Measurements from ENCODE around the gene DPY19L2. TPM values are rescaled to one million over a fixed set of nuclear protein-coding genes. Genes with fewer than 3 reads are reported as not detected.
"Not testable (repeated sequence)": the region's sequence is repeated elsewhere in the genome, so short reads cannot be mapped to it uniquely, and the experiment has no call there.

The DPY19L2 gene
- 0.22 and 0.36 TPM in 2 replicates for total RNA-seq

GRCh38 chr12:63668028-63668799, at the start of gene DPY19L2:
DPY19L2 (minus strand) TSS chr12:63668493; CDS start chr12:63668393, 100 bp downstream.
- no peaks in the 10 kb centered on the region for H3K36me3 Mint-ChIP-seq (ENCODE audit: low read depth)
- peaks cover 5% of the 10 kb centered on the region for H3K4me1 Mint-ChIP-seq (ENCODE audit: low read depth)
- H3K4me3 Mint-ChIP-seq: peak within 1 kb of the TSS; percentile 79
- intact Hi-C loops (cut with micrococcal nuclease): no loop called here
- H3K9me3 Mint-ChIP-seq: no peaks in the 10 kb centered on the region
- H3K27ac Mint-ChIP-seq: no peak within 1 kb of the TSS
- peaks cover 42% of the 10 kb centered on the region for H3K27me3 Mint-ChIP-seq (ENCODE audit: insufficient read depth)
- peak; percentile 11 for DNase-seq (ENCODE audit: low spot score)

DNA sequence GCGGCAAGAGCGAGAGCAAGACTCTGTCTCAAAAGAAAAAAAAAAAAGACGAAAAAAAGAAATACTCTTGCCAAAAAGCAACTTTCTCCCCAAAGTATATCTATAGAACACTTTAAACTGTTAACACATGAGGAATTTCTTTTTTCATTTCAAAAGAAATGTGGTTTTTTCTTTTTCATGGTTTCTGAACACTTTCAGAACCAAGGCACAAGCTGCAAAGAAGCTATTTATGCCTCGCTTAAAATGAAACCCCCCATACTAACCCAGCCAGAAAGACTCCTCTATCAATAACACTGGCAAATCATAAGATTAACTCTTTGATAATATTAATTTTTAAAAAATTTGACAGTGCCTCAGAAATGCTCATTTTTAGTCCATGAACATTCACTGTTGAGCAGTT, 48.6 kb upstream of the DPY19L2 start:
- DNase-seq (ENCODE audit: low spot score); H3K36me3 Mint-ChIP-seq (ENCODE audit: low read depth); H3K9me3 Mint-ChIP-seq; H3K27me3 Mint-ChIP-seq (ENCODE audit: insufficient read depth); H3K27ac Mint-ChIP-seq; H3K4me3 Mint-ChIP-seq; intact Hi-C loops (cut with micrococcal nuclease): not testable (repeated sequence)
- H3K4me1 Mint-ChIP-seq (ENCODE audit: low read depth): peaks cover 15% of the 10 kb centered on the region

DNA sequence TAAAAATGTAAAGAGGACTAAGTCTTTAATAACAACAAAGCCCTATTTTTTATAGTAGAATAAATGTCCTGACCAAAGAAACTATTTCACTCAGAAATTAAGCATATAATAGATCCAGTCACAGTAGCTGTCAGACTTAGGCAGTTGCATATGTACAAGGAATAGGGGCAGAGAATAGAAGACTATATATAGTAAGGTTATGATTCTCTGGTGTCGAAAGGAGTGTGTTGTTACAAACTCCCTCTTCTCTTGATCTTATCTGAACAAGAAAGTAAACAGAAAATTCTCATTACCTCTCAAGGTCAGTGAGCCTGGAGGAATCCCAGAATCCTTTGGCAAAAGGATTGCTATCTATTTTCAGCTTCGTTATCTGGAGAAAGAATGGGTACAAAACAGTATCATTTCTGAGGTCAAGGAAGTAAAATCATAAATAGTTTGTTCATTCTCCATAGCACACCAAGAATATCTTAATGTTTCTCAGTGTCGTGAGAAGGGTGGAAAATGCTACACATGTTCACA, 46.9 kb upstream of the DPY19L2 start:
- H3K9me3 Mint-ChIP-seq; intact Hi-C loops (cut with micrococcal nuclease); H3K4me3 Mint-ChIP-seq; H3K27me3 Mint-ChIP-seq (ENCODE audit: insufficient read depth); DNase-seq (ENCODE audit: low spot score); H3K27ac Mint-ChIP-seq; H3K36me3 Mint-ChIP-seq (ENCODE audit: low read depth): not testable (repeated sequence)
- H3K4me1 Mint-ChIP-seq (ENCODE audit: low read depth): peaks cover 15% of the 10 kb centered on the region

DNA sequence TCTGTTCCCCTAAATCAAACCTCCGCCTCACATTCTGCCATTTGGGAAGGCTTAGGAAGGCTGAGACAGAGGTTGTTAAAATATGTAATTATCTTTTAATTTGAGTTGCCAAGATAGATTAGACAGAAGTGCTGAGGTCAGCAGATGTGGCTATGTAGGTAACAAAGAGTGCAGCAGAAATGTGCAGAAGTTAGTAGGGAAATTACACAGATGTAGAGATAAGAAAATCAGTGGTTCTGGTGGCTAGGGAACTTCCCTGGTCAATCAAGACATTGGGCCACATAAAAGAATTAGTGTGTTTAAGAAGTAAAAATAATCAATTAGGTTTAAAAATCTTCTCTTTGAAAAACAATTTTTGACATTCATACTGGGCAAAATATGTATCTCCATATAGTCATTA, 46.1 kb upstream of the DPY19L2 start:
- intact Hi-C loops (cut with micrococcal nuclease): not testable (repeated sequence)

DNA sequence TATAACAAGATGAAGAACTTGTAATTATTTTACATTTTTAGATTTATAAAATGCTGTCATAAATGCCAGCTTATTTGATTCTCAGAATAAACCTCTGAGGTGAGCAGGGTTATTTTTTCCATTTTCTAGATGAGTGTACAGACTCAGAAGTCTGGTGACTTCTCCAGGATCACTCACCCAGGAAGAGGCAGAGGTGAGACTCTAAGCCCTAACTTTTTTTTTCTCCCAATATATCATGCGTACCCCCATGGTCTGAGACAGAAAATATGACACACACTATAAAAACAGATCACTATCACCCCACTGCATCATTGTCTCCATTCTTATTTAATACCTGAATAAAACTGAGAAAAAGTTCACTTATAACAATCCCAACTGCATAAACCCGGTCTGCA, 45.4 kb upstream of the DPY19L2 start:
- intact Hi-C loops (cut with micrococcal nuclease); H3K27me3 Mint-ChIP-seq (ENCODE audit: insufficient read depth); H3K36me3 Mint-ChIP-seq (ENCODE audit: low read depth); H3K4me3 Mint-ChIP-seq; H3K9me3 Mint-ChIP-seq; DNase-seq (ENCODE audit: low spot score): not testable (repeated sequence)
- H3K4me1 Mint-ChIP-seq (ENCODE audit: low read depth): peaks cover 15% of the 10 kb centered on the region
- peak overlapping the region; percentile 53 for H3K27ac Mint-ChIP-seq

More for the DNA sequence above, 46.1 kb upstream of the DPY19L2 start:
- H3K9me3 Mint-ChIP-seq; H3K27ac Mint-ChIP-seq; DNase-seq (ENCODE audit: low spot score); H3K4me3 Mint-ChIP-seq; H3K27me3 Mint-ChIP-seq (ENCODE audit: insufficient read depth); H3K36me3 Mint-ChIP-seq (ENCODE audit: low read depth): not testable (repeated sequence)
- peaks cover 15% of the 10 kb centered on the region for H3K4me1 Mint-ChIP-seq (ENCODE audit: low read depth)

DNA sequence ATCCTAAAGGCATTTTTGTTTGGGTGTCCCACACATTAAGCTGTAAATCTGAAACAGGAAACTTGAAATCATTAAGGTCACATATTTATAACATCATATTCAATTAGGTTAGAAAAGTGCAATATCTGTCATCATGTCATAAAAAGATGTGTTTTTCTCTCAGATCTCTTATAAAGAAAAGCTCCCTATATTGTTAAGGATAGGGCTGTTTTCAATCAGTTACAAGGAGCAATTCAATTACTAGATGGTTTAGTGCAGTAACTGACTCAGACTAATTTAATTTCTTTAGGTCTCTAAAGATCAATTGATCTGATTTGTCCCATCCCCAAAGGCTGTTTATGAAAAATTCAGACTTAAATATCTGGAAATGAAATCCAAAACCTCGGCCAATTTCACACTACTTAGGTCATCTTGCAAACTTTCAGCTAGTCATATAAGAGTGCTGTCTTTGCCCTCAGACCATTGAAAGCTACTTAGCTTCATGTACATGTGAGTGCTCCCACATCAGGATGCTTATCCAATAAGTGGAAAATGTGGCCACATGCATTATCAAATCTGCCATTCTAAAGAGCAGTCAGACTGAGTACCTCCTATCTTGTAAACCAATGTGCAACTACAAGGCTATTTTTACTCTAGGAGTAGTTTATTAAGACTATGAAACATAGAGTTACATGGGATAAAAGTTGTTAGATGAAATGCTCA, 44.8 kb upstream of the DPY19L2 start:
- H3K4me3 Mint-ChIP-seq; H3K27me3 Mint-ChIP-seq (ENCODE audit: insufficient read depth); H3K9me3 Mint-ChIP-seq; H3K36me3 Mint-ChIP-seq (ENCODE audit: low read depth); intact Hi-C loops (cut with micrococcal nuclease); H3K27ac Mint-ChIP-seq; DNase-seq (ENCODE audit: low spot score): not testable (repeated sequence)
- H3K4me1 Mint-ChIP-seq (ENCODE audit: low read depth): peaks cover 15% of the 10 kb centered on the region

GRCh38 chr12:63712376-63712974, 44.2 kb upstream of the DPY19L2 start:
- H3K36me3 Mint-ChIP-seq (ENCODE audit: low read depth); DNase-seq (ENCODE audit: low spot score); H3K27ac Mint-ChIP-seq; intact Hi-C loops (cut with micrococcal nuclease); H3K4me3 Mint-ChIP-seq; H3K9me3 Mint-ChIP-seq; H3K27me3 Mint-ChIP-seq (ENCODE audit: insufficient read depth): not testable (repeated sequence)
- H3K4me1 Mint-ChIP-seq (ENCODE audit: low read depth): peaks cover 15% of the 10 kb centered on the region

DNA sequence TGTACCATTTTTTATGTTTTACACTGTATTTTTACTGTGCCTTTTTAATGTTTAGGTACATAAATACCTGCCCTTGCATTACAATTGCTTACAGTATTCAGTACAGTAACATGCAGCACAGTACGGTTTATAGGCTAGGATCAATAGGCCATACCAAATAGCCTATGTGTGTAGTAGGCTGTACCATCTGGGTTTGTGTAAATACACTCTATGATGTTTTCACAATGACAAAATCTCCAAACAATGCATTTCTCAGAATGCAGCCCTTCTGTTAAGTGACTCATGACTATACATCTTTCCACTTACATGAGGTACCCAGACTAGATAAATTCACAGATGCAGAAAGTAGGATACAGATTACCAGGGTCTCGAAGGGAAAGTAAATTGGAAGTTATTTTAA, 43.0 kb upstream of the DPY19L2 start:
- not testable (repeated sequence) for H3K4me3 Mint-ChIP-seq; H3K27me3 Mint-ChIP-seq (ENCODE audit: insufficient read depth)

GRCh38 chr12:63706336-63706735, 38.0 kb upstream of the DPY19L2 start:
- DNase-seq (ENCODE audit: low spot score): no peak
- no peaks in the 10 kb centered on the region for H3K36me3 Mint-ChIP-seq (ENCODE audit: low read depth)
- intact Hi-C loops (cut with micrococcal nuclease): no loop called here
- no peak overlapping the region for H3K27ac Mint-ChIP-seq
- no peaks in the 10 kb centered on the region for H3K9me3 Mint-ChIP-seq
- H3K4me3 Mint-ChIP-seq: no peak overlapping the region
- H3K27me3 Mint-ChIP-seq (ENCODE audit: insufficient read depth): peaks cover 3% of the 10 kb centered on the region
- H3K4me1 Mint-ChIP-seq (ENCODE audit: low read depth): no peaks in the 10 kb centered on the region

More for the DNA sequence above, 43.0 kb upstream of the DPY19L2 start:
- intact Hi-C loops (cut with micrococcal nuclease); DNase-seq (ENCODE audit: low spot score); H3K36me3 Mint-ChIP-seq (ENCODE audit: low read depth); H3K27ac Mint-ChIP-seq; H3K9me3 Mint-ChIP-seq: not testable (repeated sequence)
- H3K4me1 Mint-ChIP-seq (ENCODE audit: low read depth): peaks cover 15% of the 10 kb centered on the region

GRCh38 chr12:63699678-63700382, 31.5 kb upstream of the DPY19L2 start:
- intact Hi-C loops (cut with micrococcal nuclease); H3K4me1 Mint-ChIP-seq (ENCODE audit: low read depth); H3K36me3 Mint-ChIP-seq (ENCODE audit: low read depth); DNase-seq (ENCODE audit: low spot score); H3K27me3 Mint-ChIP-seq (ENCODE audit: insufficient read depth); H3K9me3 Mint-ChIP-seq; H3K4me3 Mint-ChIP-seq; H3K27ac Mint-ChIP-seq: not testable (repeated sequence)

- H3K27ac Mint-ChIP-seq; H3K4me1 Mint-ChIP-seq (ENCODE audit: low read depth); intact Hi-C loops (cut with micrococcal nuclease); H3K27me3 Mint-ChIP-seq (ENCODE audit: insufficient read depth); H3K4me3 Mint-ChIP-seq; H3K9me3 Mint-ChIP-seq; DNase-seq (ENCODE audit: low spot score); H3K36me3 Mint-ChIP-seq (ENCODE audit: low read depth): not testable (repeated sequence)
Observed at GRCh38 chr12:63699011-63699410, 30.7 kb upstream of the DPY19L2 start.

DNA sequence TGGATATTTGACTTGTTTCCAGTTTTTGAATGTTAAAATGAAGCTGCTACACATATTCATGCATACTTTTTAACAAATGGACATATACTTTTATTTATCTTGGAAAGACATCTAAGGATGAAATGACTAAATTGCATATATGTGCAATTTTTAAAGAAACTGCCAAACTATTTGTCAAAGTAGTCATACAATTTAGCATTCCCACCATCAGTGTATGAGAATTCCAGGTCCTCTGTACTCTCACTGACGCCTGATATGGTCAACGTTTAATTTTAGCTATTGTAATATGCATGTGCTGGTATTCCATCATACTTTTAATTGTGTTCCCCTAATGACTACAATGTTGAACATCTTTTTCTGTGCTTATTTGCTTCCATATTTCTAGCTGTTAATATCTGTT, 22.5 kb upstream of the DPY19L2 start:
- intact Hi-C loops (cut with micrococcal nuclease); DNase-seq (ENCODE audit: low spot score); H3K9me3 Mint-ChIP-seq; H3K4me3 Mint-ChIP-seq; H3K27ac Mint-ChIP-seq; H3K4me1 Mint-ChIP-seq (ENCODE audit: low read depth); H3K27me3 Mint-ChIP-seq (ENCODE audit: insufficient read depth); H3K36me3 Mint-ChIP-seq (ENCODE audit: low read depth): not testable (repeated sequence)

Data from activated T-helper 1 cell treated with anti-CD3 and anti-CD28 coated beads, Interleukin-12 subunit alpha, Interleukin-12 subunit beta, Interleukin-2, Interleukin-4 antibody, amounts not matched to agents 30 ng/mL and 10 ng/mL and 1 ng/mL, durations not matched to agents 14 hours and 24 hours and 36 hours (primary cell).